Gastrocnemius medialis (tissue), 4 donors: Measurements from ENCODE around the gene STK35.

ENCODE experiments used
- POLR2A ChIP-seq, 2 donors: fragments of 450-650 bp; IDR thresholded peaks; one replicate each; pipeline ENCODE4 v1.6.1; 2017; ENCODE audit warnings: antibody characterized with exemption in 2 of 2, mild to moderate bottlenecking in 2 of 2, moderate library complexity in 2 of 2
- TF ChIP-seq, protein P1 (sequence below), 5 experiments: fragments of 450-650 bp in 3 of 5; fragments of 200-600 bp in 2 of 5; sonication (generic) in 2 of 5; IDR thresholded peaks in 4 of 5; conservative IDR thresholded peaks in 1 of 5; 1 replicate in 4 of 5; 2 replicates in 1 of 5; pipeline ENCODE4 v1.5.1; 2016 to 2019; ENCODE audit warnings: antibody characterized with exemption in 5 of 5, mild to moderate bottlenecking in 3 of 5, moderate library complexity in 3 of 5

DNA sequence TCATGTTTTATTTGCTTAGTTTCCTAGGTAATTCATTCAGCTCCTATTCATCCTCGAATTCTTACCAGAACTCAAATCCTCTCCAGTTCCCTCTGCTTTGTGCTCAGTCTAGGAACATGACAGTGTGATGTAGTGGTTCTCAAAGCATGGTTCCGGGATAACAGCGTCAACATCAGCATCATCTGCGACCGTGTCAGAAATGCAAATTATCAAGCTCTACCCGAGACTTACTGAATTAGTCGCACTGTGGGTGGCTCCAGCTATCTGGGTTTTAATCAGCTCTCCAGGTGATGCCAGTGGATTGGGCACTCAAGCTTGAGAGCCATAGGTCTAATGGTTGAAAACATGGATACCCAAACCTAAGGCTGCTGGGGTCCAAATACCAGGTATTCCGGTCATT, 7.7 kb upstream of the STK35 start:
- TF ChIP-seq, protein P1, sequence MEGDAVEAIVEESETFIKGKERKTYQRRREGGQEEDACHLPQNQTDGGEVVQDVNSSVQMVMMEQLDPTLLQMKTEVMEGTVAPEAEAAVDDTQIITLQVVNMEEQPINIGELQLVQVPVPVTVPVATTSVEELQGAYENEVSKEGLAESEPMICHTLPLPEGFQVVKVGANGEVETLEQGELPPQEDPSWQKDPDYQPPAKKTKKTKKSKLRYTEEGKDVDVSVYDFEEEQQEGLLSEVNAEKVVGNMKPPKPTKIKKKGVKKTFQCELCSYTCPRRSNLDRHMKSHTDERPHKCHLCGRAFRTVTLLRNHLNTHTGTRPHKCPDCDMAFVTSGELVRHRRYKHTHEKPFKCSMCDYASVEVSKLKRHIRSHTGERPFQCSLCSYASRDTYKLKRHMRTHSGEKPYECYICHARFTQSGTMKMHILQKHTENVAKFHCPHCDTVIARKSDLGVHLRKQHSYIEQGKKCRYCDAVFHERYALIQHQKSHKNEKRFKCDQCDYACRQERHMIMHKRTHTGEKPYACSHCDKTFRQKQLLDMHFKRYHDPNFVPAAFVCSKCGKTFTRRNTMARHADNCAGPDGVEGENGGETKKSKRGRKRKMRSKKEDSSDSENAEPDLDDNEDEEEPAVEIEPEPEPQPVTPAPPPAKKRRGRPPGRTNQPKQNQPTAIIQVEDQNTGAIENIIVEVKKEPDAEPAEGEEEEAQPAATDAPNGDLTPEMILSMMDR (IDR thresholded peaks at IDR 0.05 in 4 of 5, conservative IDR thresholded peaks at IDR 0.05 in 1 of 5): no peak
- TF ChIP-seq POLR2A (IDR thresholded peaks at IDR 0.05): no peak
